AG04449 (cell line): ENCODE data around the gene RRAD.
A peak's percentile ranks its signal among the peaks of the same experiment; 100 is the strongest.

ENCODE experiments used
- CTCF ChIA-PET: fragments of 350-600 bp; formaldehyde crosslinking; extraction: SDS; loops from one replicate; lab custom pipeline; 2021; ENCODE audit warnings: antibody characterized with exemption; lab: Yijun Ruan, JAX
- POLR2A ChIA-PET: fragments of 400-600, 350-600 bp; formaldehyde crosslinking; extraction: SDS; loops from one replicate; lab custom pipeline; 2020; ENCODE audit warnings: antibody characterized with exemption, inconsistent platforms; lab: Yijun Ruan, JAX
- DNase-seq: peaks from one replicate; pipeline ENCODE4 v3.0.0-alpha.2; 2010; ENCODE audit warnings: low read depth, low spot score
- H3K4me3 ChIP-seq: 2 replicates; pipeline ENCODE4 v1.5.1; 2011; ENCODE audit warnings: low read depth, mild to moderate bottlenecking, control low read depth, low read length
- TF ChIP-seq, protein P1 (sequence below): IDR thresholded peaks from one replicate; pipeline ENCODE4 v1.5.1; 2011; ENCODE audit warnings: mild to moderate bottlenecking, moderate library complexity, low read length, control low read depth, inconsistent platforms; ENCODE audit not compliant: insufficient read depth; ENCODE audit errors: missing control alignments

RRAD gene

DNA sequence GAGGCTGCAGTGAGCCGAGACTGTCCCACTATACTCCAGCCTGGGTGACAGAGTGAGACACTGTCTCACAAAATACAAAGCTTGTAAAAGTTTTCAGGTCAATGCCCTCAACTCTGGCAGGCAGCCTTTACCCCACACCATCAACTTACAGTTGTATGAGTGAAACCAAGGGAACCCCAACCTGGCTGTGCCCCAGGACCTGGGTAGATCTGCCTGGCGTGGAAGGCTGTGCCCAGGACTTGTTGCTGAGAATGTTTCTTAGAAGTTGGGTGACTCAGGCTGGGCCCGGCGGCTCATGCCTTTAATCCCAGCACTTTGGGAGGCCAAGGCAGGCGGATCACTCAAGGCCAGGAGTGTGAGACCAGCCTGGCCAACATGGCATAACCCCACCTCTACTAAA is 43.5 kb upstream of the RRAD start:
- no peak for DNase-seq
- POLR2A ChIA-PET, result no interaction called here
- CTCF ChIA-PET, result interaction anchor here (1.0 to 5.4 kb wide), 6 partner anchors 9 to 189 kb away, joined by 3 to 21 read pairs (median 4); no protein-coding TSS in a partner anchor
- TF ChIP-seq, protein P1, sequence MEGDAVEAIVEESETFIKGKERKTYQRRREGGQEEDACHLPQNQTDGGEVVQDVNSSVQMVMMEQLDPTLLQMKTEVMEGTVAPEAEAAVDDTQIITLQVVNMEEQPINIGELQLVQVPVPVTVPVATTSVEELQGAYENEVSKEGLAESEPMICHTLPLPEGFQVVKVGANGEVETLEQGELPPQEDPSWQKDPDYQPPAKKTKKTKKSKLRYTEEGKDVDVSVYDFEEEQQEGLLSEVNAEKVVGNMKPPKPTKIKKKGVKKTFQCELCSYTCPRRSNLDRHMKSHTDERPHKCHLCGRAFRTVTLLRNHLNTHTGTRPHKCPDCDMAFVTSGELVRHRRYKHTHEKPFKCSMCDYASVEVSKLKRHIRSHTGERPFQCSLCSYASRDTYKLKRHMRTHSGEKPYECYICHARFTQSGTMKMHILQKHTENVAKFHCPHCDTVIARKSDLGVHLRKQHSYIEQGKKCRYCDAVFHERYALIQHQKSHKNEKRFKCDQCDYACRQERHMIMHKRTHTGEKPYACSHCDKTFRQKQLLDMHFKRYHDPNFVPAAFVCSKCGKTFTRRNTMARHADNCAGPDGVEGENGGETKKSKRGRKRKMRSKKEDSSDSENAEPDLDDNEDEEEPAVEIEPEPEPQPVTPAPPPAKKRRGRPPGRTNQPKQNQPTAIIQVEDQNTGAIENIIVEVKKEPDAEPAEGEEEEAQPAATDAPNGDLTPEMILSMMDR, result no peak
- no peak overlapping the region for H3K4me3 ChIP-seq

DNA sequence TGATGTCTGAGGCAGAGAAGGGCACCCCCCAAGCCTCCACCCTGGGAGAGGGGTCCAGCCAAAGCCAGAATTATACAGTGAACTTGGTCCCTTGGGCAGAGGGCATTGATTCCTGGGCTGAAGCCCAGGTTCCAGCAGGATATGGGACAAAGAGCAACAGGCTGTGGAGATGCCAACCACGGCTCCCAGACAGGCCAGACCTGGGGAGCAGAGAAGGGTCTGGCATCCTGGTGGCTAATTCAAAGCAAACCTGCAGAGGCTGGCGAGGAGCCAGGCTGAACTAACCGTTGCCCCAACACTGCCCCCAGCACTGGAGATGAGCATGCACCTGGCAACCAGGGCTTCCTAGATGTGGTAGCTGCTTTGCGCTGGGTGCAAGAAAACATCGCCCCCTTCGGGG is 38.7 kb upstream of the RRAD start:
- DNase-seq, result no peak
- TF ChIP-seq, protein P1, result no peak
- CTCF ChIA-PET, result interaction anchor here (1.1 to 5.4 kb wide), 8 partner anchors 8 to 191 kb away, joined by 3 to 46 read pairs (median 9); no protein-coding TSS in a partner anchor
- POLR2A ChIA-PET, result no interaction called here
- H3K4me3 ChIP-seq, result no peak overlapping the region

DNA sequence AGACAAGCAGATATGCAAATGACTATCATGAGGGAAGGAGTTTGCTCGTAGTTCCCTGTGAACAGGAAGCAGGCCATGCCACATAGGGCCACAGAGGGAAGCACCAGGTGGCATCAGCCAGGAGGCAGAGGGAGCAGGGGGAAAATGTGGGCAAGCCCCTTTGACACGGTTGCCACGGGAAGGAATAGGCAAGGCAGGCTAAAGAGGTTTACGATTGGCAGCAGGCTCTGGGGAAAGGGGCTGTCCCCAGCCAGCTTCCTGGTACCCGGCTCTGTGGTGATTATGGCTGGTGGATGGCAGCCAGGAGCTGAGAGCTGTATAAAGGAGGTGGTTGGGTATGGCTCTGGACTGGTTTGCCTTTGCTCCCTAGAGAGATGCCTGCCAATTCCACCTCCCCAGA is 36.6 kb upstream of the RRAD start:
- TF ChIP-seq, protein P1, result no peak
- no peak for DNase-seq
- ChIA-PET POLR2A (no interaction called here), CTCF (interaction anchor here (0.8 to 4.2 kb wide), 18 partner anchors 9 to 222 kb away, joined by 3 to 46 read pairs (median 5); partner anchors contain the start of genes FBXL8, MATCAP1 and TRADD)
- no peak overlapping the region for H3K4me3 ChIP-seq

DNA sequence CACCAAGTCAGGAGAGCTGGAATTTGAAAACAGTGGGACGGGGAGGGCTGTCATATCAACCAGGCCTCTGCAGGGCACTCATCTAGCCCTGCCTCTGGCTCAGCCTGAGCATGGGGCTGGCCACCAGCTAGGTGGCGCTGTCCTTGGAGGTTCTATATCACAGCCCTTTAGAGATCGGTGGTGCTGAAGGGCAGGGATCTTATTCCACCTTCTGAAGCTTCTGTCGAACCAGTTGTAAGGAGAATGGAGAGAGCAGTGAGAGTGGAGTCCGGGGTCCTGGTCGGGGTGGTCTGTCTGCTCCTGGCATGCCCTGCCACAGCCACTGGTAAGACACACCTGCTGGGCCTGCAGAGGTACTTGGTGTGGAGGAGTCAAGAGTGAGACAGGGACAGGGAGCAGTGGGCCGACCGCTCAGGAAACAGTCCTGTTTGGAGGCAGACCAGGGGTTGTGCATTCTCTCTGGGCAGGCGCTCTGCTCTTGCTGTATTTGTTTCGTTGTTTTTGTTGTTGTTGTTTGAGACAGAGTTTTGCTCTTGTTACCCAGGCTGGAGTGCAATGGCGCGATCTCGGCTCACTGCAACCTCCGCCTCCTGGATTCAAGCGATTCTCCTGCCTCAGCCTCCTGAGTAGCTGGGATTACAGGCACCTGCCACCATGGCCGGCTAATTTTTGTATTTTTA is 35.9 kb upstream of the RRAD start, which contains the start of gene CES3:
Gene CES3 (plus strand): TSS at position 202 of the 680 bp plus-strand sequence. CDS start 42 bp downstream, at position 244.
- no peak for DNase-seq
- TF ChIP-seq, protein P1, result peak; percentile 84
- ChIA-PET POLR2A (no interaction called here), CTCF (interaction anchor here (0.8 to 6.1 kb wide), 27 partner anchors 9 to 226 kb away, joined by 3 to 57 read pairs (median 6); partner anchors contain the start of genes B3GNT9, FBXL8, MATCAP1 and TRADD)
- H3K4me3 ChIP-seq, result no peak within 1 kb of the TSS

DNA sequence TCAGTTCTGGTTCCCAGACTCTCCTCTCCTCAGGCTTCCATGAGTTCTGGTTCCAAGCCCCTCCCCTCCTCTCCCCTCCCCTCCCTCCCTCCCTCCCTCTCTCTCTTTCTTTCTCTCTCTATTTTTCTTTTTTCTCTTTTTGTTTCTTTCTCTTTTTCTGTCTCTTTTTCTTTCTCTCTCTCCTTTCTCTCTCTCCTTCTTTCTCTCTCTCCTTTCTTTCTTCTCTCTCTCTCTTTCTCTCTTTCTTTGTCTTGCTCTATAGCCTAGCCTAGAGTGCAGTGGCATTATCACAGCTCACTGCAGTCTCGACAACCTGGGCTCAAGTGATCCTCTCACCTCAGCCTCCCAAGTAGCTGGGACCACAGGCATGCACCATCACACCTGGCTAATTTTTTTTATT is 34.9 kb upstream of the RRAD start:
- TF ChIP-seq, protein P1, result no peak
- no peak for DNase-seq
- no peak overlapping the region for H3K4me3 ChIP-seq
- POLR2A ChIA-PET, result no interaction called here
- CTCF ChIA-PET, result interaction anchor here (0.8 to 6.1 kb wide), 28 partner anchors 8 to 227 kb away, joined by 3 to 57 read pairs (median 7); partner anchors contain the start of genes B3GNT9, FBXL8, MATCAP1 and TRADD

DNA sequence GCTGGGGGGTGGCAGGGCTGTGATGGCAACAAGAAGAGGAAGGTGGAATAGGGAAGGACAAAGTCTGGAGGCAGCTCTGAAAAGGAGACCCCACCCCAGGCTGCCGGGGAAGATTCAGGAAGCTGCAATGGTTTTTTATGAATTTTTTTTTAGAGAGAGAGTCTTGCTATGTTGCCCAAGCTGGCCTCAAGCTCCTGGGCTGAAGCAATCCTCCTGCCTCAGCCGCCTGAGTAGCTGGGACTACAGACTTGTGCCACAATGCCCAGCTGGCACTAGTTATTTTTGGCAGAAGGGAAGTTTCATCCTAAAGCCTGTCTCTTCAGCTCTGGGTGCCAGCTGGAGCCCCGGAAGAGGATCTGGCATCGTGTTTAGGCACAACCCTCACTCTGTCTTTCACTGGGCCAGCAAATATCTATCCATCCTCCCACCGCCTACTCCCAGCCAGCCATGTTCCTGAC is 34.4 kb upstream of the RRAD start:
- no peak for DNase-seq
- TF ChIP-seq, protein P1, result no peak
- H3K4me3 ChIP-seq, result no peak overlapping the region
- ChIA-PET CTCF (interaction anchor here (0.8 to 6.1 kb wide), 19 partner anchors 8 to 227 kb away, joined by 3 to 57 read pairs (median 7); partner anchors contain the start of genes B3GNT9 and TRADD), POLR2A (no interaction called here)
